ENCODE data around the gene ADAMTS16.

DNA sequence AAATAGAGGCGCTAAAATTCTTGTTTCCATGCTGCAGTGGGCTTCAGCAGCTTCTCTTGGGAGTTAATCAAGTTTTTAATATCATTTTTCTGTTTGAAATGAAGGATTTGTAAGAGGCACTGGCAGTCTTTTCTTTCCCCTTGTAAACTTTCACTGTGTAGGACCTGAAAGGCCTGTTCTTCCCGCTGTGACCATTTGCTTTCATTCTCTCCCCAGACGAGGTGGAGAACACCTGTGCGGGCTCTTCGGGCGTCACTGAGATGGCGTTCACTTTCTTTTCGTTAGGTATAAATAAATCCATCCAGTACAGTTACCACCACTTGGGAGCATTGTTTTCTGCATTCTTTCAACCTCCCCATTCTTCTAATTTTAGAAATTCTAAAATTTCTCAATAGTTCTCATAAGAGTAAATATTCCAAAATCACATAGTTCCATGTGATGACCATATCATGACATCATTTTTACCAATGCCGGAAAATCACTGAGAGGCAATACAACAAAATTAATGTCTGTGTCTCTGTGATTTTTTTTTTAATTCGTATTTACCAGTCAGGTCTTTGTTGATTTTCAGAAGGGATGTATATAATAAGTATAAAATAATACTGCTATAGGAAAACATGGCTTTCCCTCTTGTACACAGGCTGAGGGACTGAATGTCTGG lies 150.7 kb downstream of the ADAMTS16 start:
- no peak for TF ChIP-seq EZH2 (IDR thresholded peaks at IDR 0.05; ENCODE audit: borderline replicate concordance, low read length)
- no peak for TF ChIP-seq CTCF (IDR thresholded peaks at IDR 0.05; ENCODE audit: low read length)
